ENCODE measurements around the gene TMEM128. TPM values are rescaled to one million over a fixed set of nuclear protein-coding genes. Genes with fewer than 3 reads are reported as not detected.

Gene TMEM128
- total RNA-seq, 1 experiment from 2014 or later: 21.5 TPM

DNA sequence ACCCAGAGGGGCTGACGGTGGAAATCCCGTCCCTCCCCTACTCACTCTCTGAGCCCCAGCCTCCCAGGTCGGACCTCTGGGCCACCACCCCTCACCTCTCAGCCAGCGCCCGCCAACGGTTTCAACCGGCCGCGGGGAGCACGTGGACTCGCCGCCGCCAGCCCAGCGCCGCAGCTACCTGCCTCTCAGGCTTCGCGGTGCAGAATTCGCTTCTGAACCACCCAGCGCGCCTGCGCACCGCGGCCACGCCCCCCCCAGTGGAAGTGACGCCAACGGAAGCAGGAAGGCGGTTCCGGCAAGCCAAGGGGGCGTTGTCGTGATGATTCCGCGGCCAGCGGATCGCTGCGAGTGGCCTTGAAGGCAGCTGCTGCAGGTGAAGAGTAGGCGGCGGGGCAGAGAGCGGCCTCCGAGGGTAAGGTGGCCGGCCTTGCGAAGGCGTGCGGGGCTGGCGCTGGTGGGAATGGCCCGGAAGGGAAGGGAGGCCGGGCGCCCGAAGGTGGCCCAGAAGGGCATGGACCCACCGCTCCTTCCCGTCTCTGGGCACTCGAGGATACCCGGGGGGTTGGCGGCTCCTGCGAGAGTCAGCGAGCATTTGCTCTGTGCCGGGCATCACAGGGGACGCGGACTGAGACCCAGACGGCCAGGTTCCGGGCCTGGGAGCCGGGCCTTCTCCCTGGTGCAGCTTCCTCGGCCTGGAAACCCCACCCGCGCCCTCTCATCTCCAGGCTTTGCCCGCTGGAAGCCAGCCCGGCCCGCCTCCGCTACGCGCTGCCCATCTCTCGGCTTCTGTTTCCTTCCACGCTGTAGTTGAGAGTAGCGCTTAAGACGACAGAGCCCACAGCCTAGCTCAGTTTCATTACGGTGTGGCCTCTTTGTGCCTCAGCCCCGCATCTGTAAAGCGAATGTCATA lies 42.2 kb upstream of the TMEM128 start, which contains the start of the genes LYAR and ZBTB49:
Gene LYAR (minus strand): TSS at position 214 of the 910 bp plus-strand sequence. CDS start 6,412 bp downstream, outside the sequence.
Gene ZBTB49 (plus strand): TSS at position 311 of the 910 bp plus-strand sequence. CDS start 9,695 bp downstream, outside the sequence.
- Histone ChIP-seq H2AK5ac (ENCODE audit: insufficient read length, low read length) (no peak within 1 kb of the TSS), H3K23me2 (ENCODE audit: insufficient read length, low read depth, low read length, poor library complexity, severe bottlenecking) (peaks cover 8% of the 10 kb centered on the region), H4K20me1 (ENCODE audit: control insufficient read depth, insufficient read depth, insufficient read length) (no peaks in the 10 kb centered on the region), H3K18ac (ENCODE audit: insufficient read length, low read depth, low read length) (no peak within 1 kb of the TSS), H4K8ac (replicated peaks; ENCODE audit: insufficient read length, low read depth, low read length) (no peak within 1 kb of the TSS), H4K5ac (ENCODE audit: insufficient read length, low read depth, low read length) (no peak within 1 kb of the TSS), H3K79me2 (ENCODE audit: insufficient read depth, low read length) (peaks cover 18% of the 10 kb centered on the region; the same call in 1 of the 2 replicates), H3K56ac (ENCODE audit: insufficient read length, low read depth, low read length) (no peak within 1 kb of the TSS), H3K4ac (ENCODE audit: low read depth, low read length) (no peak within 1 kb of the TSS), H2BK120ac (ENCODE audit: low read depth, low read length, poor library complexity, severe bottlenecking) (no peak within 1 kb of the TSS), H2AFZ (ENCODE audit: low read length) (no peak within 1 kb of the TSS), H4K91ac (ENCODE audit: insufficient read length, low read depth, low read length) (no peak within 1 kb of the TSS), H3K9ac (ENCODE audit: extremely low read depth, insufficient read length, low read length) (peak within 1 kb of the TSS; percentile 77), H3K27me3 (ENCODE audit: insufficient read depth, low read length) (no peaks in the 10 kb centered on the region), H2BK20ac (ENCODE audit: low read depth, low read length, poor library complexity, severe bottlenecking) (no peak within 1 kb of the TSS), H2BK5ac (ENCODE audit: insufficient read length, low read length) (no peak within 1 kb of the TSS), H2BK12ac (ENCODE audit: insufficient read length, low read depth, low read length) (no peak within 1 kb of the TSS), H3K79me1 (ENCODE audit: insufficient read depth, low read depth, low read length, poor library complexity, severe bottlenecking) (peaks cover 7% of the 10 kb centered on the region), H3K9me3 (ENCODE audit: control insufficient read depth, low read depth, low read length) (no peaks in the 10 kb centered on the region), H3T11ph (ENCODE audit: low read length) (no peak within 1 kb of the TSS), H3K4me1 (ENCODE audit: insufficient read depth, low read length) (no peaks in the 10 kb centered on the region), H3K27ac (ENCODE audit: insufficient read length, low read depth, low read length) (no peak within 1 kb of the TSS), H2BK15ac (ENCODE audit: low read depth, low read length) (no peak within 1 kb of the TSS), H3K4me2 (ENCODE audit: insufficient read depth, insufficient read length, low read length) (peak within 1 kb of the TSS; percentile 89), H3K14ac (ENCODE audit: insufficient read depth, low read length) (peak within 1 kb of the TSS; percentile 32; the same call in 1 of the 2 replicates), H3K23ac (ENCODE audit: insufficient read length, low read depth, low read length) (no peak within 1 kb of the TSS)
- peak within 1 kb of the TSS; percentile 47 to 95 (median 92); a peak in 5 of 7 replicates for H3K27ac Mint-ChIP-seq
- peak; percentile 95 for DNase-seq
- H3K4me3 Mint-ChIP-seq: peak within 1 kb of the TSS; percentile 97 to 98
- peaks cover 0 to 6% of the 10 kb centered on the region in 2 experiments; a peak in 3 of 5 replicates for H3K9me3 Mint-ChIP-seq
- TF ChIP-seq, protein P1, sequence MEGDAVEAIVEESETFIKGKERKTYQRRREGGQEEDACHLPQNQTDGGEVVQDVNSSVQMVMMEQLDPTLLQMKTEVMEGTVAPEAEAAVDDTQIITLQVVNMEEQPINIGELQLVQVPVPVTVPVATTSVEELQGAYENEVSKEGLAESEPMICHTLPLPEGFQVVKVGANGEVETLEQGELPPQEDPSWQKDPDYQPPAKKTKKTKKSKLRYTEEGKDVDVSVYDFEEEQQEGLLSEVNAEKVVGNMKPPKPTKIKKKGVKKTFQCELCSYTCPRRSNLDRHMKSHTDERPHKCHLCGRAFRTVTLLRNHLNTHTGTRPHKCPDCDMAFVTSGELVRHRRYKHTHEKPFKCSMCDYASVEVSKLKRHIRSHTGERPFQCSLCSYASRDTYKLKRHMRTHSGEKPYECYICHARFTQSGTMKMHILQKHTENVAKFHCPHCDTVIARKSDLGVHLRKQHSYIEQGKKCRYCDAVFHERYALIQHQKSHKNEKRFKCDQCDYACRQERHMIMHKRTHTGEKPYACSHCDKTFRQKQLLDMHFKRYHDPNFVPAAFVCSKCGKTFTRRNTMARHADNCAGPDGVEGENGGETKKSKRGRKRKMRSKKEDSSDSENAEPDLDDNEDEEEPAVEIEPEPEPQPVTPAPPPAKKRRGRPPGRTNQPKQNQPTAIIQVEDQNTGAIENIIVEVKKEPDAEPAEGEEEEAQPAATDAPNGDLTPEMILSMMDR (conservative IDR thresholded peaks at IDR 0.05): no peak
- no peaks in the 10 kb centered on the region for H3K27me3 Mint-ChIP-seq (ENCODE audit: low read depth)
- H3K4me1 Mint-ChIP-seq: peaks cover 24 to 31% of the 10 kb centered on the region in 2 experiments
- WGBS (ENCODE audit: extremely low coverage, insufficient read length, low lambda C conversion rate): no CpG with 5 or more reads among the region's 77 CpGs
- H3K36me3 Mint-ChIP-seq (ENCODE audit: insufficient read depth in 1 of 3, low read depth in 3 of 3): peaks cover 7 to 24% (median 20%) of the 10 kb centered on the region in 3 experiments; a peak in 6 of 7 replicates
